Ishikawa (cell line): ENCODE measurements around the gene OSBPL9.

Experiments
- CEBPB ChIP-seq: IDR thresholded peaks from 2 replicates; pipeline ENCODE4 v1.6.1; 2012
- CREB1 ChIP-seq: IDR thresholded peaks from 2 replicates; pipeline ENCODE4 v1.6.1; 2012; ENCODE audit warnings: low read depth
- EGR1 ChIP-seq: IDR thresholded peaks from 2 replicates; pipeline ENCODE4 v1.6.1; 2012
- EP300 ChIP-seq: IDR thresholded peaks from 2 replicates; pipeline ENCODE4 v1.6.1; 2012; ENCODE audit warnings: borderline replicate concordance
- FOXM1 ChIP-seq: IDR thresholded peaks from 2 replicates; pipeline ENCODE4 v1.6.1; 2012; ENCODE audit warnings: low read depth, borderline replicate concordance
- NFIC ChIP-seq: IDR thresholded peaks from 2 replicates; pipeline ENCODE4 v1.6.1; 2012
- RAD21 ChIP-seq: IDR thresholded peaks from 2 replicates; pipeline ENCODE4 v1.6.1; 2012; ENCODE audit warnings: low read depth
- TAF1 ChIP-seq: IDR thresholded peaks from 2 replicates; pipeline ENCODE4 v1.6.1; 2012; ENCODE audit warnings: low read depth, mild to moderate bottlenecking
- TCF12 ChIP-seq: IDR thresholded peaks from 2 replicates; pipeline ENCODE4 v1.6.1; 2012; ENCODE audit warnings: low read depth
- TEAD4 ChIP-seq: IDR thresholded peaks from 2 replicates; pipeline ENCODE4 v1.6.1; 2012
- YY1 ChIP-seq: IDR thresholded peaks from 2 replicates; pipeline ENCODE4 v1.6.1; 2012; ENCODE audit warnings: low read depth
- ZBTB7A ChIP-seq: IDR thresholded peaks from 2 replicates; pipeline ENCODE4 v1.6.1; 2012; ENCODE audit warnings: low read depth
- TF ChIP-seq, protein P1 (sequence below): IDR thresholded peaks from 2 replicates; pipeline ENCODE4 v1.6.1; 2012; ENCODE audit warnings: low read depth, mild to moderate bottlenecking
- TF ChIP-seq, protein P2 (sequence below): IDR thresholded peaks from 2 replicates; pipeline ENCODE4 v1.6.1; 2012
- TF ChIP-seq, protein P3 (sequence below): IDR thresholded peaks from 2 replicates; pipeline ENCODE4 v1.6.1; 2012

OSBPL9 gene

DNA sequence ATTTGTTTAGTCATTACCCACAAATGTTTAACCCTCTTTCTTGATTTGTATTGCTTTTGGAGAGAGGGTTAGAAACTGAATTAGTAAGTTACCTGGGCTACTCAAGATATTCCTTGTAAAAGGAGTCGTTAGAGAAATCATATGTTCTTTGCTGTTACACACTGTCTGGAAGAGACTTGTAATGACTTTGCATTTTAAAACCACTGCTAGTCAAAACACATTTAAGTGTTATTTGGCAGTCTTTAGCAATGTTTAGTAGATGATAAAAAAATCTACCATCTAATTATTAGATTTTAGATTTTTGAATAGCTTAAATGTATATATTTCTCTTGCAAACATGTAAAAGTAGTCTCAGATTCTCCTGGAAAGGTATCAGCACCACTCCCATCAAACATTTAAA lies 6.6 kb downstream of the OSBPL9 start:
- TF ChIP-seq NFIC: no peak
- no peak for TF ChIP-seq TCF12
- no peak for TF ChIP-seq ZBTB7A
- no peak for TF ChIP-seq CREB1
- no peak for TF ChIP-seq FOXM1
- no peak for TF ChIP-seq EGR1
- no peak for TF ChIP-seq YY1
- TF ChIP-seq RAD21: no peak
- TF ChIP-seq, protein P1, sequence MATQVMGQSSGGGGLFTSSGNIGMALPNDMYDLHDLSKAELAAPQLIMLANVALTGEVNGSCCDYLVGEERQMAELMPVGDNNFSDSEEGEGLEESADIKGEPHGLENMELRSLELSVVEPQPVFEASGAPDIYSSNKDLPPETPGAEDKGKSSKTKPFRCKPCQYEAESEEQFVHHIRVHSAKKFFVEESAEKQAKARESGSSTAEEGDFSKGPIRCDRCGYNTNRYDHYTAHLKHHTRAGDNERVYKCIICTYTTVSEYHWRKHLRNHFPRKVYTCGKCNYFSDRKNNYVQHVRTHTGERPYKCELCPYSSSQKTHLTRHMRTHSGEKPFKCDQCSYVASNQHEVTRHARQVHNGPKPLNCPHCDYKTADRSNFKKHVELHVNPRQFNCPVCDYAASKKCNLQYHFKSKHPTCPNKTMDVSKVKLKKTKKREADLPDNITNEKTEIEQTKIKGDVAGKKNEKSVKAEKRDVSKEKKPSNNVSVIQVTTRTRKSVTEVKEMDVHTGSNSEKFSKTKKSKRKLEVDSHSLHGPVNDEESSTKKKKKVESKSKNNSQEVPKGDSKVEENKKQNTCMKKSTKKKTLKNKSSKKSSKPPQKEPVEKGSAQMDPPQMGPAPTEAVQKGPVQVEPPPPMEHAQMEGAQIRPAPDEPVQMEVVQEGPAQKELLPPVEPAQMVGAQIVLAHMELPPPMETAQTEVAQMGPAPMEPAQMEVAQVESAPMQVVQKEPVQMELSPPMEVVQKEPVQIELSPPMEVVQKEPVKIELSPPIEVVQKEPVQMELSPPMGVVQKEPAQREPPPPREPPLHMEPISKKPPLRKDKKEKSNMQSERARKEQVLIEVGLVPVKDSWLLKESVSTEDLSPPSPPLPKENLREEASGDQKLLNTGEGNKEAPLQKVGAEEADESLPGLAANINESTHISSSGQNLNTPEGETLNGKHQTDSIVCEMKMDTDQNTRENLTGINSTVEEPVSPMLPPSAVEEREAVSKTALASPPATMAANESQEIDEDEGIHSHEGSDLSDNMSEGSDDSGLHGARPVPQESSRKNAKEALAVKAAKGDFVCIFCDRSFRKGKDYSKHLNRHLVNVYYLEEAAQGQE: no peak
- TF ChIP-seq, protein P2, sequence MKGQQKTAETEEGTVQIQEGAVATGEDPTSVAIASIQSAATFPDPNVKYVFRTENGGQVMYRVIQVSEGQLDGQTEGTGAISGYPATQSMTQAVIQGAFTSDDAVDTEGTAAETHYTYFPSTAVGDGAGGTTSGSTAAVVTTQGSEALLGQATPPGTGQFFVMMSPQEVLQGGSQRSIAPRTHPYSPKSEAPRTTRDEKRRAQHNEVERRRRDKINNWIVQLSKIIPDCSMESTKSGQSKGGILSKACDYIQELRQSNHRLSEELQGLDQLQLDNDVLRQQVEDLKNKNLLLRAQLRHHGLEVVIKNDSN: no peak
- TF ChIP-seq EP300: no peak
- TF ChIP-seq CEBPB: no peak

DNA sequence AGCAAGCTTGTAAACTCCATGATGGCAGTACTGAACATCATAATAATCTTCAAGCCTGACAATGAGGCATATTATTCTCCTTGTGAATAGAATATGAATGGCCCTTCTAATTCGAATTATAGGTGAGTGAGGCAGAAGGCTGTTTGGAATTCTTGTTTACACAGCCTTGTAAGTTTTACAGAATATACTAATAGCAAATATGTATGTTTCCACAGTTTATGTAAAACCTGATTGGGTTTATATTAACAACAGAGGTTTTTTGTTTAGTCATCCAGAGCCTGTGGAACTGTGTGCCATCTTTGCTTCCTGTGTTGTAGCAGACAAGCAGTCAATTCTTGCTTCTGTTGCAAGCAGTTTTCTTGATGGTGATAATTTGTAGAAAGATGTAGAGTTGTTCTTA lies 8.0 kb downstream of the OSBPL9 start:
- TF ChIP-seq, protein P2: no peak
- no peak for TF ChIP-seq EP300
- TF ChIP-seq, protein P3, sequence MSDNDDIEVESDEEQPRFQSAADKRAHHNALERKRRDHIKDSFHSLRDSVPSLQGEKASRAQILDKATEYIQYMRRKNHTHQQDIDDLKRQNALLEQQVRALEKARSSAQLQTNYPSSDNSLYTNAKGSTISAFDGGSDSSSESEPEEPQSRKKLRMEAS: no peak
- TF ChIP-seq, protein P1: no peak
- TF ChIP-seq TEAD4: no peak
- TF ChIP-seq NFIC: no peak
- no peak for TF ChIP-seq TCF12
- no peak for TF ChIP-seq YY1
- no peak for TF ChIP-seq RAD21
- TF ChIP-seq EGR1: no peak
- no peak for TF ChIP-seq FOXM1
- no peak for TF ChIP-seq TAF1
- TF ChIP-seq CEBPB: no peak
- no peak for TF ChIP-seq ZBTB7A
- TF ChIP-seq CREB1: no peak

DNA sequence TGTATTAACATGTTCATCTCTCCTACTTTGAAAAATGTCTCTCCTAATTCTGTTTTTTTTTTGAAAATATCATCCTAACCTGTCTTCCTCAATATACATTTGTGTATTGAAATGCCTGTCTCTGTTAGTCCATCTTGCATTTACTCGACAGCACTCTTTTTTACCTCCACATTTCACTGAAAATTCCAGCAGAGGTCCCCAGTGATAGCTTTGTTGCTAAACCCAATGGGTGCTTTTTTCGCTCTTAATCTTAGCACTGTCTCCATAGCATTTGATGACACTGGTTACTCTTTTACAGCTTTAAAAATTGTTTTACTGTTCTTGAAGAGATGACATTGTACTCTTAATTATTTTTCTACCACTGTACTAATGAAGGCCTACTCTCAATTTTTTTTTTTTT lies 10.8 kb downstream of the OSBPL9 start:
- no peak for TF ChIP-seq FOXM1
- TF ChIP-seq RAD21: peak; percentile 53

DNA sequence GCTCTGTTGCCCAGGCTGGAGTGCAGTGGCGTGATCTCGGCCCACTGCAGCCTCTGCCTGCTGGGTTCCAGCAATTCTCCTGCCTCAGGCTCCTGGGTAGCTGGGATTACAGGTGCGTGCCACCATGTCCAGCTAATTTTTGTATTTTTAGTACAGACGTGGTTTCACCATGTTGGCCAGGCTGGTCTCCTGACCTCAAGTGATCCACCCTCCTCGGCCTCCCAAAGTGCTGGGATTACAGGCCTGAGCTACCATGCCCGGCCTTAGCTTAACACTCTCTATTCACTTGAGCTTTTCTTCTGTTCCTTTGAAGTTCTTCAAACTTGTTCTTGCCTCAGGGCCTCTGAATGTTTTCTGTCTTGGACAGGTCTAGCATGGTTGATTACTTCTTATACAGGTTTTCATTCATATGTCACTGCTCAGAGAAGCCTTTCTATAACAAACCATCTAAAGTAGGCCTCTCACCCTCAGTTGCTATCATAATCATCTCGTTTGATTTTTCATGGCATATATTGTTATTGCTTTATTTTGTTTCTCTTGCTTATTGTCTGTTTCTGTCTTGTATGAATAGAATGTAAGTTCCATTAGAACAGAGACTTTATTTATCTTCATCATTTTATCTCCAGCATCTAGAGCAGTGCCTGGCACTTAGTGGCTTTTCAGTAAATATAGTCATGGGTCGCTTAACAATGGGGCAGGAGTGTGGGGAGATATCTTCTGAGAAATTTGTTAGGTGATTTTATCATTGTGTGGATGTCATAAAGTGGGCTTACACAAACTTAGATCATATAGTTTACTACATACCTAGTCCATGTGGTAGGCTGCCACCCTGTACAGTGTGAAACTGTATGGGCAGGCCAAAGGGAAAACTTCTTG lies 12.1 kb downstream of the OSBPL9 start:
- TF ChIP-seq, protein P1: no peak
- TF ChIP-seq YY1: no peak
- no peak for TF ChIP-seq EP300

DNA sequence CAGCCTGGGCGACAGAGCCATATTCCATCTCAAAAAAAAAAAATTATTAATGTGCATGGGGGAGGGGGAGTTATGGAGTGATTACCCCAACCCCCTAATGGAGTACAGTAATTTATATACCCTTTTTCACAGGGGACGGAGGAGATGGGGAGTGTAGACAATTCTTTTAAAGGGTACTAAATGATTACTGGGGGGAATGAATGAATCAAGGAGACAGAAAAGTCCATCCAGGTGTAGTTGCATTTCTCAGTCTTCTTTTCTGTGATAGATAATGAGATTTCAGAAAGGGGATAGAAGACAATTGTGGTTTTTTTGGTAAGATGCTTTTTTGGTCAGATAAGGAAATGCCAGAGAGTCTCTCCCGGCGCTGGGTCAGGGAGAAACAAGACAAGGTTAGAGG lies 13.0 kb downstream of the OSBPL9 start:
- no peak for TF ChIP-seq NFIC
- TF ChIP-seq EGR1: no peak
- no peak for TF ChIP-seq TCF12
- TF ChIP-seq CREB1: no peak
- no peak for TF ChIP-seq EP300
- TF ChIP-seq FOXM1: no peak
- TF ChIP-seq CEBPB: no peak
